Measurements from ENCODE around the gene TPSG1.

DNA sequence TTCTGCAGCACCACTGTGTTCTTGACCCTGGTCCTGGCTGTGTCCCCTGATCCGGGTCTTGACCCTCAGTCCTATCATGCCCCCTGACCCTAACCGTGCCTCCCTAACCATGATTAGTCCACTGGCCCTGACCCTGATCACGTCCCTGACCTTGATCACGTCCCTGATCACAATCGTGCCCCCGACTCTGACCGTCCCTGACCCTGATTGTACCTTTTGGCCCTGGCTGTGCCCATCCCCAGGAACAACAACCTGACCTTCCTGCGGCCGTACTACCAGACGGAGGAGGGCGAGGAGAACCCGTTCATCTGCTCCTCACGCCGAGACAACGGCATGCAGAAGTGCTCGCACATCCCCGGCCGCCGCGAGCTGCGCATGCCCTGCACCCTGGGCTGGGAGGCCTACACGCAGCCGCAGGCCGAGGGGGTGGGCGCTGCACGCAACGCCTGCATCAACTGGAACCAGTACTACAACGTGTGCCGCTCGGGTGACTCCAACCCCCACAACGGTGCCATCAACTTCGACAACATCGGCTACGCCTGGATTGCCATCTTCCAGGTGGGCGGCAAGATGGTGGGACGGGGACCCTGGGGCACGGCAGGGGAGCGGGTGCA lies 24.9 kb downstream of the TPSG1 start:
- TF ChIP-seq, protein P1, sequence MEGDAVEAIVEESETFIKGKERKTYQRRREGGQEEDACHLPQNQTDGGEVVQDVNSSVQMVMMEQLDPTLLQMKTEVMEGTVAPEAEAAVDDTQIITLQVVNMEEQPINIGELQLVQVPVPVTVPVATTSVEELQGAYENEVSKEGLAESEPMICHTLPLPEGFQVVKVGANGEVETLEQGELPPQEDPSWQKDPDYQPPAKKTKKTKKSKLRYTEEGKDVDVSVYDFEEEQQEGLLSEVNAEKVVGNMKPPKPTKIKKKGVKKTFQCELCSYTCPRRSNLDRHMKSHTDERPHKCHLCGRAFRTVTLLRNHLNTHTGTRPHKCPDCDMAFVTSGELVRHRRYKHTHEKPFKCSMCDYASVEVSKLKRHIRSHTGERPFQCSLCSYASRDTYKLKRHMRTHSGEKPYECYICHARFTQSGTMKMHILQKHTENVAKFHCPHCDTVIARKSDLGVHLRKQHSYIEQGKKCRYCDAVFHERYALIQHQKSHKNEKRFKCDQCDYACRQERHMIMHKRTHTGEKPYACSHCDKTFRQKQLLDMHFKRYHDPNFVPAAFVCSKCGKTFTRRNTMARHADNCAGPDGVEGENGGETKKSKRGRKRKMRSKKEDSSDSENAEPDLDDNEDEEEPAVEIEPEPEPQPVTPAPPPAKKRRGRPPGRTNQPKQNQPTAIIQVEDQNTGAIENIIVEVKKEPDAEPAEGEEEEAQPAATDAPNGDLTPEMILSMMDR (IDR thresholded peaks at IDR 0.05), result no peak
- no peak for TF ChIP-seq POLR2A (IDR thresholded peaks at IDR 0.05)

Measured in uterus (tissue), 2 donors.